Transverse colon (tissue), 4 donors: ENCODE measurements around the gene KMT5B. TPM values are rescaled to one million over a fixed set of nuclear protein-coding genes. Genes with fewer than 3 reads are reported as not detected.

Experiments
- DNase-seq: peaks from one replicate; pipeline ENCODE4 v3.0.0-alpha.2; 2019
- H3K27ac ChIP-seq, 4 donors: fragments of 200-600 bp; sonication (generic); 2 replicates each; pipeline ENCODE4 v1.5.1; 2016 to 2018; ENCODE audit warnings: inconsistent platforms in 4 of 4
- H3K27me3 ChIP-seq: fragments of 200-600 bp; sonication (generic); 2 replicates; pipeline ENCODE4 v1.5.1; 2017; ENCODE audit warnings: inconsistent platforms
- H3K36me3 ChIP-seq, 4 donors: fragments of 200-600 bp; sonication (generic); 2 replicates each; pipeline ENCODE4 v1.5.1; 2017 to 2019; ENCODE audit warnings: inconsistent platforms in 4 of 4
- H3K4me1 ChIP-seq, 4 donors: fragments of 200-600 bp; sonication (generic); 2 replicates each; pipeline ENCODE4 v1.5.1; 2017 to 2020; ENCODE audit warnings: inconsistent platforms in 4 of 4
- H3K4me3 ChIP-seq, 4 donors: fragments of 200-600 bp; sonication (generic); 1 replicate in 1 of 4; 2 replicates in 3 of 4; pipeline versions ENCODE4 v1.5.1 to v1.6.1; 2017 to 2019; ENCODE audit warnings: inconsistent platforms in 4 of 4
- H3K9me3 ChIP-seq, 2 donors: fragments of 200-600 bp; sonication (generic); 2 replicates each; pipeline ENCODE4 v1.5.1; 2017 to 2019; ENCODE audit warnings: inconsistent platforms in 2 of 2
- CTCF ChIP-seq, 5 experiments: fragments of 200-600 bp in 3 of 5; fragments of 450-650 bp in 2 of 5; sonication (generic) in 3 of 5; IDR thresholded peaks; 1 replicate in 2 of 5; 2 replicates in 3 of 5; pipeline ENCODE4 v1.5.1; 2016 to 2017; ENCODE audit warnings: antibody characterized with exemption in 5 of 5, inconsistent platforms in 3 of 5, mild to moderate bottlenecking in 2 of 5, moderate library complexity in 1 of 5
- EP300 ChIP-seq: sonication (generic); formaldehyde crosslinking; IDR thresholded peaks from one replicate; pipeline ENCODE4 v1.6.1; 2017; ENCODE audit warnings: antibody characterized with exemption, low read depth
- POLR2A ChIP-seq: fragments of 450-650 bp; IDR thresholded peaks from one replicate; pipeline ENCODE4 v1.6.1; 2016; ENCODE audit warnings: antibody characterized with exemption, mild to moderate bottlenecking, moderate library complexity
- POLR2AphosphoS5 ChIP-seq, 3 donors: sonication (generic); formaldehyde crosslinking; IDR thresholded peaks; one replicate each; pipeline ENCODE4 v1.6.1; 2016; ENCODE audit warnings: antibody characterized with exemption in 3 of 3
- WGBS, 2 donors: methylation state at CpG; one replicate each; pipeline ENCODE4 v1.1.5; 2018; ENCODE audit warnings: low coverage in 1 of 2; 5-methylcytosine and 5-hydroxymethylcytosine counted together
- in situ Hi-C, 4 donors: fragments of 200-750 bp; cut with MboI; loops; one replicate each; pipeline versions ENCODE4 v1.15.0 to v1.15.1; 2017; ENCODE audit warnings: low sequenced_read_pairs in 3 of 4, low pct_ligation_motif_present in 1 of 4, low pct_unique_long_range_greater_than_20kb in 1 of 4
- intact Hi-C: fragments of 100-400 bp; cut with DNase I; formaldehyde crosslinking; loops from one replicate; pipeline ENCODE4 v1.15.1; 2023; ENCODE audit warnings: low total_unique reads
- total RNA-seq, 4 donors: library from RNA; depleted of rRNA; stranded (reverse); fragments of >200 nt; gene quantifications; one replicate each; pipeline ENCODE4 v1.1.0, GENCODE V29; 2016

Gene KMT5B
- total RNA-seq, 4 donors from 2014 or later = 33.4 to 71.4 (median 63.8) TPM

- Histone ChIP-seq H3K27me3 (no peaks in the 10 kb centered on the region), H3K4me1 (peaks cover 12 to 30% (median 26%) of the 10 kb centered on the region in 4 donors), H3K27ac (peak overlapping the region; percentile 31 to 83 (median 74)), H3K9me3 (no peaks in the 10 kb centered on the region), H3K36me3 (no peaks in the 10 kb centered on the region), H3K4me3 (no peak overlapping the region)
- intact Hi-C loops (no loop called here), in situ Hi-C loops (no loop called here)
- 47% methylated on average over 22 of the region's 22 CpGs; no CpG with 5 or more reads in 1 of the 2 donors for WGBS, 2 donors
- TF ChIP-seq POLR2AphosphoS5 (IDR thresholded peaks at IDR 0.05) (peak in 2 of 3 donors; percentile 34 to 59), POLR2A (peak; percentile 72), CTCF (IDR thresholded peaks at IDR 0.05) (no peak)
- DNase-seq = peak; percentile 69
Measured at GRCh38 chr11:68216171-68216938, 3.3 kb upstream of the KMT5B start.

- Histone ChIP-seq H3K9me3 (no peaks in the 10 kb centered on the region), H3K36me3 (no peaks in the 10 kb centered on the region), H3K4me3 (no peak overlapping the region), H3K4me1 (peaks cover 19 to 38% (median 33%) of the 10 kb centered on the region in 4 donors), H3K27me3 (no peaks in the 10 kb centered on the region), H3K27ac (peak overlapping the region; percentile 31 to 83 (median 74))
- WGBS, 2 donors = 71% methylated on average over 6 of the region's 6 CpGs; no CpG with 5 or more reads in 1 of the 2 donors
- TF ChIP-seq POLR2A = no peak
- no peak for TF ChIP-seq EP300
- TF ChIP-seq POLR2AphosphoS5 (IDR thresholded peaks at IDR 0.05) = no peak
- no peak for TF ChIP-seq CTCF (IDR thresholded peaks at IDR 0.05)
- in situ Hi-C loops = no loop called here
- no peak for DNase-seq
- intact Hi-C loops = no loop called here
Measured at GRCh38 chr11:68215524-68216170, 2.6 kb upstream of the KMT5B start.

GRCh38 chr11:68215087-68215445 is 2.0 kb upstream of the KMT5B start:
- no peaks in the 10 kb centered on the region for H3K36me3 ChIP-seq
- in situ Hi-C loops = no loop called here
- peaks cover 21 to 41% (median 38%) of the 10 kb centered on the region in 4 donors for H3K4me1 ChIP-seq
- H3K27ac ChIP-seq = no peak overlapping the region
- 74% methylated on average over 15 of the region's 15 CpGs; no CpG with 5 or more reads in 1 of the 2 donors for WGBS, 2 donors
- intact Hi-C loops = no loop called here
- no peak for DNase-seq
- no peaks in the 10 kb centered on the region for H3K9me3 ChIP-seq
- H3K27me3 ChIP-seq = no peaks in the 10 kb centered on the region
- H3K4me3 ChIP-seq = no peak overlapping the region
- TF ChIP-seq CTCF (IDR thresholded peaks at IDR 0.05) (no peak), POLR2A (no peak), EP300 (no peak), POLR2AphosphoS5 (IDR thresholded peaks at IDR 0.05) (no peak)
